ENCODE data around the gene ATF7.

DNA sequence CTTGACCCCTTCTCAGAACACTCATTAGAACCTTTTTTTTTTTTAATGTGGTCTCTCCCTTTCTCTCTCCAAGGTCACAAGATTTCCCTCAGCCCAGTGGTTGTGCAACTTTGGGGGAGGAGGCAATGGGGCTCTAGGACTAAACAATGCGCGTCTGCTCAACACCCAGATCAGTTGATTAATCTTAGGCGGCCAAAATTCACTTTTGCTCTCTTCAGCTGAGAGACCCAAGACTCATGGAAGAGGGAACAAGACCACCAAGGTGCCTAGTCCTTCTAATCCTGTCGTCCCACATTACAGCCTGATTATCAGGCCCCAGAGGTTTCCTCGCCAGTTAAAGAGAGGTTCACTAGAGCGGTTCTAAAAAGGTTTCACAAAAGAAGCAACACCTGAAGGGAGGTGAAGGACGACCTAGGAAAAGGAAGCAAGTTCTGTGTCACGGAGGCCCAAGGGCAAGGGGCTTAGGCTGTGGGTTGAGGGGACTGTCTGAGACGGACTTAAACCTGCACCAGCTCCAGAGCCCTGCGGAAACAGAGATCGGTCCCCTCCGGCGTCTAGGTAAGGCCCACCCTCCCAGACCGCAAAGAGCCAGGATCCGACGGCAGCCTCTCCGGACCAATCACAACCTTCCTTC, 125.9 kb downstream of the ATF7 start:
- TF ChIP-seq, protein P1, sequence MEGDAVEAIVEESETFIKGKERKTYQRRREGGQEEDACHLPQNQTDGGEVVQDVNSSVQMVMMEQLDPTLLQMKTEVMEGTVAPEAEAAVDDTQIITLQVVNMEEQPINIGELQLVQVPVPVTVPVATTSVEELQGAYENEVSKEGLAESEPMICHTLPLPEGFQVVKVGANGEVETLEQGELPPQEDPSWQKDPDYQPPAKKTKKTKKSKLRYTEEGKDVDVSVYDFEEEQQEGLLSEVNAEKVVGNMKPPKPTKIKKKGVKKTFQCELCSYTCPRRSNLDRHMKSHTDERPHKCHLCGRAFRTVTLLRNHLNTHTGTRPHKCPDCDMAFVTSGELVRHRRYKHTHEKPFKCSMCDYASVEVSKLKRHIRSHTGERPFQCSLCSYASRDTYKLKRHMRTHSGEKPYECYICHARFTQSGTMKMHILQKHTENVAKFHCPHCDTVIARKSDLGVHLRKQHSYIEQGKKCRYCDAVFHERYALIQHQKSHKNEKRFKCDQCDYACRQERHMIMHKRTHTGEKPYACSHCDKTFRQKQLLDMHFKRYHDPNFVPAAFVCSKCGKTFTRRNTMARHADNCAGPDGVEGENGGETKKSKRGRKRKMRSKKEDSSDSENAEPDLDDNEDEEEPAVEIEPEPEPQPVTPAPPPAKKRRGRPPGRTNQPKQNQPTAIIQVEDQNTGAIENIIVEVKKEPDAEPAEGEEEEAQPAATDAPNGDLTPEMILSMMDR (IDR thresholded peaks at IDR 0.05) = no peak
- peak in 3 of 4 donors; percentile 76 to 97 (median 96) for TF ChIP-seq POLR2A (IDR thresholded peaks at IDR 0.05)

Data from esophagus squamous epithelium (tissue), 4 donors.